IPS-18c (cell line): Measurements from ENCODE around the gene NEGR1.

Experiments
- H3K4me3 ChIP-seq: 2 replicates; pipeline ENCODE4 v1.7.0; 2013; ENCODE audit warnings: low read depth, mild to moderate bottlenecking, low read length, moderate library complexity; ENCODE audit not compliant: insufficient read depth
- H3K9me3 ChIP-seq: one replicate; pipeline ENCODE4 v1.6.1; 2013; ENCODE audit warnings: mild to moderate bottlenecking, low read length, moderate library complexity; ENCODE audit not compliant: control insufficient read depth, insufficient read depth

Gene NEGR1

GRCh38 chr1:71583756-71584155, 698.6 kb downstream of the NEGR1 start:
- Histone ChIP-seq H3K4me3 (no peak overlapping the region), H3K9me3 (no peaks in the 10 kb centered on the region)

GRCh38 chr1:71582673-71583072, 699.7 kb downstream of the NEGR1 start:
- Histone ChIP-seq H3K9me3 (no peaks in the 10 kb centered on the region), H3K4me3 (no peak overlapping the region)

- H3K9me3 ChIP-seq, result no peaks in the 10 kb centered on the region
- no peak overlapping the region for H3K4me3 ChIP-seq
Measured at GRCh38 chr1:71577451-71578131, 704.7 kb downstream of the NEGR1 start.

DNA sequence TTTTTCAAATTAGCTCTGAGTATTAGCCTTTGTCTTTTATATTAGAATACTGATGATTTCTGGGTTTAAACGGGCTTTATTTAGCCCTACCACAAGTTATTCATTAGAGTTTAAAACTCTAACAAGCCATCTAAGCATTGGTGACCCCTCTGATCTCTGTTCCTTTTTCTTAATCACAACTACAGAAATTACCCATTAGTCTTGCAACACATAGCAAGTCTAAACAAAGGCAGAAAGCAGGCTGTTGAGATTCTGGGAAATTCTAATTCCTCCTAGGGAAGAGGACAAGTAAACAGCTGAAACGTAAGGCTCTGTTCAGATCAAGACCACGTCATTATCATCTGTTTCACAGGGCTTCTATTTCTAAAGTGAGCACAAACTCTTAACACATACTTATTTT, 710.3 kb downstream of the NEGR1 start:
- H3K9me3 ChIP-seq, result no peaks in the 10 kb centered on the region
- no peak overlapping the region for H3K4me3 ChIP-seq

DNA sequence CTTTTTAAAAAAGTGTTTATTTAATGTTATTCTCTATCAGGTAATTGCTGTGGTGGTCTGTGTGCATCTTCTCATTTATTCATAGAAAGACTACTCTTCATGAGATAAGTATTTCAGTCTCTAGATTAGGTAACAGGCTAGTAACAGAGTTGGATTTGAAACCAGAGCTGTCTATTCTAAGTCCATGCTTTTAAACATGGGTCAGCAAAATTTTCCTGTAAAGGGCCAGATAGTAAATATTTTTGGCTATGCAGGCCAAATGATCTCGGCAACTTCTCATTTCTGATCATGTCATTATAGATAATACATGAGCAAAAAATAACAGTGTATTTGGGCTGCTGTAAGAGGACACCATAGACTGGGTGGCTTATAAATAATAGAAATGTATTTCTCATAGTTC, 715.9 kb downstream of the NEGR1 start:
- H3K9me3 ChIP-seq, result no peaks in the 10 kb centered on the region
- H3K4me3 ChIP-seq, result no peak overlapping the region

DNA sequence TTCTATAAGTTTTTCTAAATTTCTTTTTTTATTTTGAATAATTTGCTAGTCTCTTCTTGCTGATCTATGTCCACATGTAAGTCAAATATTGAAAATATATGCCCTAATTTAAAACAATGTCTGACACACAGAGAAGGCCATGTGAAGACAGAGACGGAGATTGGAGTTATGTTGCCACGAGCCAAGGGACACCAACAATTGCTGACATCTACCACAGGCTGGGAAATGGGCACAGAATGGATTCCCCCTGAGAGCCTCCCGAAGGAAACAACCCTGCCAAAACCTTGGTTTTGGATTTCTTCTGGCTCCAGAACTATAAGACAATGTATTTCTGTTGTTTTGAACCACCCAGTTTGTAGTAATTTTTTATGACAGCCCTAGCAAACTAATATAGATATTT, 716.5 kb downstream of the NEGR1 start:
- Histone ChIP-seq H3K9me3 (no peaks in the 10 kb centered on the region), H3K4me3 (no peak overlapping the region)

DNA sequence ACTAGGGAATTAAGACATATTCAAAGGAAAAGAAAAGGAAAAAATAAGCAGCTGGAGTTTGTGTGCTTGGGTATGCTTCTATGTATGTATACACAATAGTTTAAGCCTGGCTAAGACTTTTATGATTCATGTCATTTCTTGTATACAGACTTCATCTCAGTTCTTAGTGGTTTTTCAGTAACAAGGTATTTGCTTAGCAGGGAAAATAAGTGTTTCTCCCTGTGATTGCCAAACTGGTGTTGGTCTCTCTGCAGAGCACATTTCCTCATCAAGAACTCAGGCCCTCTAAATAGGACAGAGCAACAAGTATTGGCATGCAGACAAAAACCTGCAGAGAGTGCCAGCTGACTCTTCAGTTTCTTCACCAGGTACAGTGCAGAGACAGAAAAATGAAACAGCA, 717.1 kb downstream of the NEGR1 start:
- Histone ChIP-seq H3K9me3 (no peaks in the 10 kb centered on the region), H3K4me3 (no peak overlapping the region)

GRCh38 chr1:71562298-71562697, 720.0 kb downstream of the NEGR1 start:
- no peaks in the 10 kb centered on the region for H3K9me3 ChIP-seq
- no peak overlapping the region for H3K4me3 ChIP-seq

DNA sequence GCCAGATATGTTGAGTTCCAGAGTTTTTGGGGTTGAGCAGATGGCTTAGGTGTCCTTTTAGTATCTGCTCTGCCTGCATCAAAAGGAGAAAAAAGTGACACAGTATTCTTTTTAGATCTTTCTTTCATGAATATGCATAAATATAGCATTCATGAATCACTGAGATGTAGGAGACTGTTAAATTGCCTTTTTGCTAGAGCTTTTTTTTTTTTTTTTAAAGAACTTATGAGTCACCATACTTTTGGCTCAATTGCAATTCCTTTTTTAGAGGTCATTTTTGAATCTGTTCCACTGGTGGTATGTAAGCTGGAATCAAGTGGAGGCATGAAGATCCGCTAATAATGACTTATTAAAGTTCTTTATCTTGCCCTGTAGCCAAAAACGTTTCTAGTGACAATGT, 720.6 kb downstream of the NEGR1 start:
- no peak overlapping the region for H3K4me3 ChIP-seq
- H3K9me3 ChIP-seq, result no peaks in the 10 kb centered on the region

- no peaks in the 10 kb centered on the region for H3K9me3 ChIP-seq
- H3K4me3 ChIP-seq, result no peak overlapping the region
Measured at GRCh38 chr1:71561206-71561605, 721.1 kb downstream of the NEGR1 start.

DNA sequence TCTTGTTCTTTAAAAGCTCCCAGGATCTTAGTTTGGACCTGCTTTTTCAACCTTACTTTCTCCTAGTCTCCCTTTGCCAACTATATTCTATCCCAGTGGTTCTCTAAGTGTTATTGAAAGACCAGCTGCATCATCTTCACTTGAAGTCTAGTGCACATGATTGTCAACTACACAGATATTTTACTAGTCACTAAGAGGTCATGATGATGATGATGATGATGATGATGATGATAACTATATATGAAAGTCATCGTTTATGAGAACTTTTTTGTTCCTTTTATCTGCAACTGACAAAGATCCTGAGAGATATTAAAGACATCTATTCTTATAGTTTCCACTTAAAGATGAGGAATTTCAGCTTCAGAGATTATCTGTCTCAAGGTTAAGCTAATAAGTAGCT, 722.5 kb downstream of the NEGR1 start:
- Histone ChIP-seq H3K4me3 (no peak overlapping the region), H3K9me3 (no peaks in the 10 kb centered on the region)

DNA sequence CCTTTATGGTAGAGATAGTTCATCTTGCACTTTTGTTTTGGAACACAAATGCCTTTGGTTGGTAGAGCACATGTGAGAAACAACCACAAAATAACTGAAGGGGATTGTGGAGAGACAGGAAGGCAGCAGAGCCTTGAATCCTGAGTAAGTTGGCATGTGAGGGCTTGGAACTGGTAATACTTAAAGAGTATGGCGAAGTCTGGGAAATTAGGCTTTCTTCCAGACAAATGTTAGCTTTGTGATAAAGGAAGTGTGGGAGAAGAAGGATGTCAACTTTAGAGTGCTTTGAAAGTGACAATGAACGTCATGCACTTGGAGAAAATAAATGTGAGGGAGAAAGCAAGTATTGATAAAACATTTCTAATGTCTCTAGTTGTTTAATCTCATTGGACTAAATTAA, 725.2 kb downstream of the NEGR1 start:
- Histone ChIP-seq H3K4me3 (no peak overlapping the region), H3K9me3 (no peaks in the 10 kb centered on the region)

DNA sequence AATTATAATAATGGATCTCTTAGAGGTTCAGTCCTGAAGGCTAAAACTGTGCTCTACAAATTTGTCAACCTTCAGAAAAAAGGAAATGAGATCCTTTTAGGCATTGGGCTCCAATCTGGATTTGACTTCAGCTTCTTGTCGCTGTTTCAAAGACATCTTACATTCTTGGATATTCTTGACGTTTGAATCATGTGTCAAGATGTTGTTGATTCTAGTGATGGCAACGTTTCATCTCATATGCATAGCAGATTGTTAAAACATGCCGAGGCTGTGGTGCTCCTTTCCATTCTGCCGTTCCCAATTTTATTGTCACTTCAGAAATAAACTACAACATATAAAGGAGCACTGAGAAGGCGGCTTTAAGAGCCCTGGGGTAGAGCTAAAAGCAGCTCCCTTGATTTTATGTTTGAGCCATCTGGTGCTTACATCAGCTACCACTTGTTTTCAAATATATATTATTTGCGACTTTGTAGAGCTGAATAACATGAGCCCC, 733.9 kb downstream of the NEGR1 start:
- H3K4me3 ChIP-seq, result no peak overlapping the region
- no peaks in the 10 kb centered on the region for H3K9me3 ChIP-seq

DNA sequence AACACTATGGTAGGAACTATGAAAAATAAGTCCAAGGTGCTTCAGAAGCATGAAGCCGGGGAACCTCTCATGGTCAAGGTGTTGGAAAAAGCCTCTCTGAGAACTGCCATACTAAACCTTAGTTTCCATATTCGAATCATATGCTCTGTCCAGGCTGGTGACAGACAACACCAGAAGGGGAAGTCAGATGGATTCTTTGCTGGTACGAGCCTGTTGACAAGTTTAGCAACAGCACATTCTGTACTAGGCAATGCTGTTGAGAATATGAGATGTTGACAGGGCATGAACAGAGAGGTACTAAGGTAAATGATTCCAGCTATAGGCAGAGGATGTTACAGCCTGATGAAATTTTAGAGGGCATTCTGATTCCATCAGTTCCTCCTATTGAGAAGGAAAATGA, 740.2 kb downstream of the NEGR1 start:
- Histone ChIP-seq H3K4me3 (no peak overlapping the region), H3K9me3 (no peaks in the 10 kb centered on the region)

DNA sequence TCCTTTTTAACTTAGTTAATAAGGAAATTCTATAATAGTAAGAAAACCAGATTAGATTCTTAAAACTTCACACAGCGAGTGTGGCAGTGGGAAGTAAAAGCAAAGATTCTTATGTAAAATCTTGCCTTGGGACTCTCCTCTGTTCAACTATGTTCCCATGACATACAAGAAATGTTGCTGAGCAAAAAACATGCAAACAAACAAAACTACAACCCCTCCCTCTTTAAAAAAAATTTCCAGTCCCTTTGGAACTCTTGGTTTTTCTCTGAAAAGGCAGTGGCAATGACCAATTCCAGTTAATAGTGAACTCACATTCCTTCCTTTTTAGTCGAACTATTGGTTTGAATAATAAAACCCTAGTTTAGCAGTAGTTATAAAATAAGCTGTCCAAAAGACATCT, 748.4 kb downstream of the NEGR1 start:
- Histone ChIP-seq H3K4me3 (no peak overlapping the region), H3K9me3 (no peaks in the 10 kb centered on the region)

GRCh38 chr1:71532343-71532742, 750.0 kb downstream of the NEGR1 start:
- Histone ChIP-seq H3K9me3 (no peaks in the 10 kb centered on the region), H3K4me3 (no peak overlapping the region)

DNA sequence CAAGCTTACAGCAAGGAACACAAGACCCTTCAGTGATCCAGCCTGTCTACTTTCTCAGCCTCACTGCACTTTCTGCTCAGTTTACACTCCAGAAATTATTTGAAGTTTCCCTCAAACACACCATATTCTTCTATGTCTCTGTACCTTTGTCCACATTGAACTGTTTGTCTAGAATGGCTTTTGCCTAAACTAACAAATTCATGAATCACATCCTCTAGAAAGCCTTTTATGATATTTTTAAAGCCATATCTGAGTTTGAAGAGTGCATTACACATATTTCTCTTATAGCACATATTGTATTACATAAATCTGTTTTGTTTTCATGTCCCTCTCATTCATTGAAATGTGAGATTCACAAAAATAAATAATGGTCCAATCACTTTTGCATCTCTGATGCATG, 755.5 kb downstream of the NEGR1 start:
- no peak overlapping the region for H3K4me3 ChIP-seq
- no peaks in the 10 kb centered on the region for H3K9me3 ChIP-seq

GRCh38 chr1:71522721-71523120, 759.6 kb downstream of the NEGR1 start:
- Histone ChIP-seq H3K4me3 (no peak overlapping the region), H3K9me3 (no peaks in the 10 kb centered on the region)

- no peaks in the 10 kb centered on the region for H3K9me3 ChIP-seq
- no peak overlapping the region for H3K4me3 ChIP-seq
Measured at GRCh38 chr1:71521655-71522264, 760.6 kb downstream of the NEGR1 start.
